Right hindlimb (tissue), 1 donor: Measurements from ENCODE around the gene CDKN2C.

ENCODE experiments used
- DNase-seq: peaks from one replicate; pipeline ENCODE4 v3.0.0-alpha.2; 2018

CDKN2C gene

GRCh38 chr1:50966991-50967390 is 3.1 kb upstream of the CDKN2C start:
- DNase-seq = no peak

DNA sequence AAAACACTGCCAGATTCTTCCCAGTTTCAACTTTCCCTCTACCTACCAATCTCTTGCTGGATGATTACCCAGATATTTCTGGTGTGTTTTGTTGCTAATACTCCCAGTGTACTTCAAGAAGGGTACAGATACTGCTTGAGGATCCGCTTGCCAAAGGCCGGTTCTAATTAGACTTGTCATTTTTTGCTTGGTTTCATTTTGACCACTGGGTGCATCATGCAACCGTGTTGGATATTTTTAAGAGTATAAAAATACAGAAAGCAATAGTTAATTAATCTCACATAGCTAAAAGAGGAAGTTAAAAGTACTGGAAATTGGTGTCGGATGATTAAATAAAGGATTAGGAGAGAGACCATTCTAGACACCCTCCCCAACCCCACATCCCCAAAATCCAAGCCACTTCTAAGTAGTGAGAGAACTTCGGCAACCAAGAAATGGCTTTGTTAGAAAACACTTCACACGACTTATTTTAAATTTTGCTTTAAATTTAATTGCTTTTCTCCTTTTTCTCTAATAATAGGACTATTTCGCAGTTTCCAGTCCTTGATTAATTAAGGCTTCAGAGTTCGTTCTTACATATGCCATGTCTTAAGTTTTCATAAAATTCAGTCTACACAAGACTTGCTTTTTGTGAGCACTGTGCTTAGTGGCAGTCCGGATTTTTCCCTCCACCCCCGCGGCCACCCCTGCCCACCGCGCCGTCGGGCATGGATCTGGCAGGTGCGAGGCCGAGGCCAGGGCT is 2.5 kb upstream of the CDKN2C start:
- no peak for DNase-seq

- DNase-seq = peak; percentile 94
Measured at GRCh38 chr1:50968158-50968820, 1.8 kb upstream of the CDKN2C start.

- peak; percentile 61 for DNase-seq
Measured at GRCh38 chr1:50968821-50969610, 1.0 kb upstream of the CDKN2C start.

GRCh38 chr1:50970509-50970887 is 453 bp downstream of the CDKN2C start:
- DNase-seq = no peak

DNA sequence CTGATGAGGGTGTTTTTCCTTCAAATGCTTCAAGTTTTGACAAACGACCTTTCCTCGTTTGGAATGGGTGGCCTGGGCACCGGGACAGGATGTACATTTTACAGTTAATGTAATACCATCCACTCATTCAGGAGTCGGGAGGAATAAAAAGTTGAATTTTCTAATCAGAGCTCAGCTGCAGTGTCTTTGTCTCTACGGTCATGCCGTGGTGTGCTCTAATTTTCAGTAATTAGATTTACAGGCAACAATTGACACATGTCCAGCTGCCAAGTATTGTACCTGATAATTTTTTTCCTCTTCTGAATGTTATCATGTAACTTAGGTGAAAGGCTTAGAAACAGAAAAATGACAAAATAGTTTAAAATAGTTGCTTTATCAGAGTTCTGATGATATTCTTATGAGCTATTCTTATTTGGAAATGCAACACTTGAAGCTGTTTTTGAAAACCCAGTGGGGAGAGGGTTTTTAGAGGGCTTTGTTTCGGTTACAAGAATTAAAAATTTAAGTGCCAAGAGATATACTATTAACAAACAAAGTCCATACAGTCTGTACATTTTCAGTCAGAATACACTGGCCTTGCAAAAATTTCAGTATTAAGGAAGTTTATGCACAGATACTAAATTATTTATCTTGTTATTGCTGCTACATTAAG is 1.0 kb downstream of the CDKN2C start:
- no peak for DNase-seq

DNA sequence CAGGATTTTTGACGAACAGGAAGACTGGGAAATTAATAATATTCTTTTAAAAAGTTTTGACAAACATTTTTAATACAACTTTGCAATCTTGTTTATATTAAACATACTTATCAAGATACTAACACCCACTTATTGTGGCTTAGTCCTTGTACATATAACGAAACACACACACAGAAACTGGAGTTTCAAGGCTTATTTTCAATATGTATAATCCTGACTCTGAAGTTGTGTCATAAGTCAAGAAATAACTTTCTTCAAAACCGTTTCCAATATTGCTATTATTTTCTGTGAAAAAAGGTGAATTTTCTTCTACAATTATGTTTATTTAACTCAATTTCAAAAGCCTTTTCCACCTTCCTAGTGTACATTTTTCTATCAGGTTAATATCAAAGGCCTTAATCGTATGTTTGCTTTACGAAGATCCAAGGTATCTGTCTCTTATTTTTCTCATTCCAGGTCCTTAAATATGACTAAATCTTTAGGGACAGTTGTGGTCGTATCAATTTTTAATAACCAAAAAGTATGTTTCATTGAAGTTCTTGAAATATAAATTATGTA is 1.8 kb downstream of the CDKN2C start:
- DNase-seq = no peak

- no peak for DNase-seq
Measured at GRCh38 chr1:50972766-50973165, 2.7 kb downstream of the CDKN2C start.

DNA sequence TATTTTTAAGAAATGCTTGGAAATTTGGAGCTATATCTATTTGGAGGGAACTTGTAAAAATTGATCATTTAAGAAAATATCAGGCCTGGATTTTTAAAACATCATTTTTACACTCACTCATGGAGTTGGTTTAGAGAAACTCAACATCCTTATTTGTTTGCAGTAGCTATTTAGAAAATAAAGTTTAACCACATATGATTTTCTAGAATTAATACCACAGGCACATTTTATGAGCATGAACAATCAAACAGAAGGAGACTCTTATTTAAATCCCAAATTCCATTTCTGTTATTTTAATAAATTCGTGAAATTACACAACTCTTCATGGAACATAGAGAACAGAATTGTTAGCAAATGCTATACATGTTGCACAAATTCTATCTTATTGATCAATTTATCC is 3.2 kb downstream of the CDKN2C start:
- DNase-seq = no peak

DNA sequence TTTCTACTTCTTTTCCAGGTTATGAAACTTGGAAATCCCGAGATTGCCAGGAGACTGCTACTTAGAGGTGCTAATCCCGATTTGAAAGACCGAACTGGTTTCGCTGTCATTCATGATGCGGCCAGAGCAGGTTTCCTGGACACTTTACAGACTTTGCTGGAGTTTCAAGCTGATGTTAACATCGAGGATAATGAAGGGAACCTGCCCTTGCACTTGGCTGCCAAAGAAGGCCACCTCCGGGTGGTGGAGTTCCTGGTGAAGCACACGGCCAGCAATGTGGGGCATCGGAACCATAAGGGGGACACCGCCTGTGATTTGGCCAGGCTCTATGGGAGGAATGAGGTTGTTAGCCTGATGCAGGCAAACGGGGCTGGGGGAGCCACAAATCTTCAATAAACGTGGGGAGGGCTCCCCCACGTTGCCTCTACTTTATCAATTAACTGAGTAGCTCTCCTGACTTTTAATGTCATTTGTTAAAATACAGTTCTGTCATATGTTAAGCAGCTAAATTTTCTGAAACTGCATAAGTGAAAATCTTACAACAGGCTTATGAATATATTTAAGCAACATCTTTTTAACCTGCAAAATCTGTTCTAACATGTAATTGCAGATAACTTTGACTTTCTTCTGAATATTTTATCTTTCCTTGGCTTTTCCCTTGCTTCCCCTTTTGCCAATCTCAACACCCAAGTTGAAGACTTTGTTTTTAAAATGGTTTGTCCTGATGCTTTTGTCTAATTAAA is 4.0 kb downstream of the CDKN2C start:
- no peak for DNase-seq

DNA sequence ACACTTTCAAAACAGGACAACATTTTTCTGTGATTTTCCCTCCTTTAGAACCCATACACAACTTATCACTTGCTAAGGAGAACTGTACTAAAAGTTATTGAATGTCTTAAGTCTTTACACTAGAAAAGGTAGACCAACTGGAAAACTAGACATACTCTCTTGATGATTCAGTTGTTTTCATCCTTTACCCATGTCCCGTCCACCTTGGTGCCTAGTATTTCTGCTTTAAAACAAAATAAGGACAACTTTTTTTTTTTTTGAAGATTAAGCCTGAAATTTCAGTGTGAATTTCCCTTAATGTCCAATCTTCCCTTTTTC is 4.5 kb downstream of the CDKN2C start:
- no peak for DNase-seq

GRCh38 chr1:50975436-50975835 is 5.4 kb downstream of the CDKN2C start:
- no peak for DNase-seq

GRCh38 chr1:50976111-50976889 is 6.3 kb downstream of the CDKN2C start:
- no peak for DNase-seq

DNA sequence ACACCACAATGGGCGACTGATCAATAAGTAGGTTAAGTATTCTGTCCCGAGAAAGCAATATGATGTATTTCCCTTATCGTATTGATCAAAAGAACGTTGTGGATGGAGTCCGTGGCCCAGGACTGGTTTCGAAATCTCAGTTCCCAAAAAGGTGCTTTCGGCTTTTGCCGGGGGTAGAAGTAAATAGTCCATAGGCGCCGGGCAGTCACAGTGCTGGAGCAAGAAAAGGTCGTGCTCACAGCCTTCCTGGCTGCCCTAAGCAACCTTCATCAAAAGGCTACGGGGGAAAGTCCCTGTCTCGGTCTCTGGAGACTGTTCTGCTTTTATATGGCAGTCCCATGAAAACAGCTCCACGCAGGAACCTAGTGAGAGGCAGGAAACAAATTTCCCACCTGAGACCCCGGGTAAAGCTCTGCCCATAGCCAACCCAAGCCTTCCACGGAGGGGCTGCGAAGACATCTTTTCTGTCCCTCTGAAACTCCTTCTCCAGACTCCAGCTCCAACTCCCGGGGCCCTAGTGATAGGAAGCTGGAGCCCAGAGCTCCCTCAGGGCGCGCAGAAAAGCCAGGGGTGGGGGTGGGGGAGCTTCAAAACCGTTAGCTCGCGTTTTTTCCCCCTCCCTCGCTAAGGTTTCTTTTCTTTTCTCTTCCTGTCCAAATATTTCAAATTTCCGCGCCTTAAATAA is 7.0 kb downstream of the CDKN2C start:
- no peak for DNase-seq

- DNase-seq = peak; percentile 55
Measured at GRCh38 chr1:50977575-50978143, 7.6 kb downstream of the CDKN2C start.

GRCh38 chr1:50978144-50978851 is 8.3 kb downstream of the CDKN2C start:
- DNase-seq = peak; percentile 59

DNA sequence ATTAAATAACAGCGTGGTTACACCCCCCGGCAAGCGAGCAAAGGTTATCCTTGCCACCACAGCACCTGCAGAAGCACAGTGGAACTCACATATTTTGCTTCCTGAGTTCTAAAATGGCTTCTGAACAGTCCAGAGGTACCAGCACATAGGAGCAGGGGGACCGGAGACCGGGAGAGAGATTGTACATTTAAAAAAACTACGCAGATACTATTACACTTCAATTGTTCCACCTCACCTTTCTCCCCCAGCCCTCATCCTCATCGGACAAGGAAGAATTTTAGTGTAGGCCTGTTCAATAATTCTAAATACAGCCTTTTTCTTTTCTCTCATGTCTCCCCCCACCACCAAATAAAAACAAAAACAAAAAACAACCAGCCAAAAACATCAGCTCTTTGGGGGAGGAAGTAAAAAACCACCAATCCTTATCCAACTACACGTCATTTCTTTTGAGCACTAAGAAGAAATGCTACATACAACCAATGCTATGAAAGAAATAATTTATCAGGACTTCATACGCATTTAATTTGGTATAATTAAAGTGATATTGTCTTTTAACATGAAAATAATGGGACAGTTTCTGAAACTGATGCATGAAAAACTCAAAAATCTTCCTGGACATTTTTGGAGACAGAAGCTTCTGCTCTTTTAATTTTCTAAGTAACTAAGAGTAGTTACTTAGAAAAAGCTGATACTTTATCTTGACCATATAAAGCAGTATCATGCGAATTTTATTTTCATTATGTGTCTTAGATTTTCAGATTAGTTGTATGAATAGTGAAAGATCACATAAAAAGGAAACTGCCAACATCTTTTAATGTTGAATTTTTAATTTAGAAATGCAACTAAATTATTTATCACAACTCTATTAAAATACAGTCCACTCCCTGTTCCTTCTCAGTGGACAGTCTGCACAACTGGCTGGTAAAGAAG is 9.1 kb downstream of the CDKN2C start:
- no peak for DNase-seq

DNA sequence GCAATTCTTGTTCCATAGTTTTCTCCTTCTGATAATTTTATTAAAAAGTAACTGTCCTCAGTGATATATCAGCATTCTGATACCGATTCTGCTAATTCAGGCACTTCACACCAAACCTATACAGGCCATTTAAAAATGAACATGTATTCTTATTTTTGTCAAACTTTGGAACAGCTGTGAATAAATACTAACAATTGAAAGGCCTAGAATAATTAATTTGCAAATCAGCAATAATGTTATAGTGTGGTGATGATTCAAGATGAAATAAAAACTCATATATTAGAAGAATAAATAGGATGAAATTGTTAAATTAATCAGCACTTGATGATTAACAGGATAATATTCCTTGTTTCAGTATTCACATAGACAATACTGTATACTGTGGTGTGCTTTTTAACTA is 9.9 kb downstream of the CDKN2C start:
- no peak for DNase-seq

DNA sequence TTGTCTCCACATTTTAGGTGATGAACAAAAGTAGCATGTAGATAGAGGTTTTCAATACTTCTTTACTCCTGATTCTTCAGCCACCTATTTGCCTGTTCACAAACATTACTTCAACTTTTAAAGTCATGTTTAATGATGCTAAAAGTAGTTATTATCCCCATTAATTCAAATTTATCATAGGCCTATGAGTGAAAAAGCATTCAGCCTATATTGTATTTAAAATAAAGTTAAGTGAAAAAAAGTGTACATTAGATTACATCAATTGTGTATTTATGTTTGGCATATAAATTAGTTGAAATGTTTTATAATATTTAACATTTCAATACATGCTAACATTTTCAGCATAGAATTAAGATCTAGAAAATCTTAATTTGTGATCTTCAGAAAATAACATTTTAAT is 10.5 kb downstream of the CDKN2C start:
- no peak for DNase-seq
